ENCODE measurements around the gene TLCD5. TPM values are rescaled to one million over a fixed set of nuclear protein-coding genes. Genes with fewer than 3 reads are reported as not detected.

Gene TLCD5
- total RNA-seq, 1 experiment from 2014 or later: 7.1 TPM

DNA sequence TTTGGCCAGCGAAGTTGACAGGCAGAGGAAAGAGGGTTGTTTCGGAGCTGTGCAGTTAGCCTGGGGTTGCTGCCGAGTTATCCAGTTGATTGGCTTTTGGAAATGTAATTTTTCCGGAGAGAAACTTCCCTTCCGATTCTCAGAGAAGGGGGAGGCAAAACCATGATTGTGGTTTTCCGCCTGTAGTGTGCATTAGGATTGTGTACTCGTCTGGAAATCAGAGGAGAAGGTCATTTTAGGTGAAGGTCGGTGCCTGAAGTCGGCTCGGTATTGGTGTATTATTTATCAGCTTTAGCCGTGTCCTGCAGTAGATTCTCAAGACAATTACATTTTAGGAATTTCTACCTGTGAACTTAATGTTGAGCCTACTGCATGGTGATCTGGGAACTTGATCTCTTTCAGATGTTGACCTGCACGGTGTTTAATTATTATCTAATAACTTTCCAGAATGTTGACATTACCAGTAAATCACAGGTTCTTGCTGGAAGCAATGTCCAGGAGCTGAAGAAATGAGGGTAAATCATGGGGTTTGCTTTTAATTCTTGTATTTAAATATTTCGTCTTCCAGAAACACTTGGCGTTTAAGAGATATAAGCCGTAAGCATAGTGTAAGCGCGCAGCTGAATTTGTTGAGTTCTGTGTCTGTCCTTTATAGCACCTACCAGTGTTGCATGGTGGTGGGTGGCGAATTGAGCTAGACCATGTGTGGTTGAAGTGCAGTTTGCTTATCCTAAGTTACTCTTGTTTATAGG lies 12.4 kb downstream of the TLCD5 start:
- no peak for DNase-seq (ENCODE audit: low spot score)

DNA sequence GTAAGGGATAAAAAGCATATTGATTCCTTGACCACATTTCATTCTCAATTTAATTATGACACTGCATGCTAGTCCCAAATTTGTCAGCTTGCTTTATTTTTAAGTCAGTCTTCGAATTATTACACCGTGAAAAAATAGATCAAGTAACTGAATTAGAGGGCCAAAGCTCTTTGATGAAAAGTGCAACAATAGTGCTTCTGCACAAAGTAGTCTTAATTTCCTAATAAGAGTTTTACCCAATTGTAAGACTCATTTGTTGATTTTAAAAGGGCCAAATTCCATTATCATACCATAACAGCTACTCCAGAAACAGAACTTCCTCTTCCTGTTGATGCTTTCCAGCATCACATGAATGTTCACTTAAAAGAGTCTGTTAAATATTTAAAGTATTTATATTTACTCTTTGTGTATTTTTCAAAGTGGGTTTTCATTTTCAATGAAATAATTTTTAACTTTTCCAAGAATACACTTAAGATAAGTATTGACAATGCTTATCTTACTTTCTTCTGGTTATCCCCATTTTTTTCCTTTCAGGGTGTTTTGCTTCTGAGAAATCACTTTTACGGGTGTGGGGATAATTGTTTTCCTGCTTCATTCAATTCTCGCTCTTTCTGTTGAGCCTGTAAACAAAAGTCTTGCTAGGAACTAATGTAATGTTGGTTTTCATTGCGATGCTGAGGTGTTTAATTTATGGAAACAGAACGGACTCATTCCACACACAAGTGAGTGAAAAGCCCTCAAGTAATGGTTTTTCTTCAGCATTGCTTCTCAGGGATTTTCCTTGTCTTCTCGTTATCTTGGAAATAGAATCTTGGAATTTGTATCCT lies 13.2 kb downstream of the TLCD5 start:
- no peak for DNase-seq (ENCODE audit: low spot score)

DNA sequence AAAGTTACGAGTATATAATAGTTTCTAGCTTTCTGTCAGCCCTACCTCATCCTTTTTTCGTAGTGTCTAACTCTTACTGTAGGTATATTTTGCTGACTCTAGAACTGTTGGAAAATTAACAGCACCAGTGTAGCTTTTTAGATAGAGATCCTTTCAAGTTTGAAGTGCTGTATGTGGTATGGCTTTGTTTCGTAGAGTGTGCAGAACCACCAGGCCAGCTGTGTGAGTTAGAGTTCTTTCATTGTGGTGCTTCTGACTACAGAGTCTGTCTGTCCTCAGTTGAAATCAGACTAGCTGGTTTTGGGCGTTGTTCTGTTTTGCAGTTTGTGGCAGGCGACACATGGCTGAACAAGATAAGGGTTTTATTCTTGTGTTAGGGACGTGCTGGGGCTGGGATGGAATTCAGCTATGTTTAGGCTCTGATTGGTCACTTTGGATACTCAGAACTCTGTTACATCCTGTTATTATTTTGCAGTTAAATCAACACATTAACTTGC lies 14.3 kb downstream of the TLCD5 start:
- DNase-seq (ENCODE audit: low spot score): no peak

DNA sequence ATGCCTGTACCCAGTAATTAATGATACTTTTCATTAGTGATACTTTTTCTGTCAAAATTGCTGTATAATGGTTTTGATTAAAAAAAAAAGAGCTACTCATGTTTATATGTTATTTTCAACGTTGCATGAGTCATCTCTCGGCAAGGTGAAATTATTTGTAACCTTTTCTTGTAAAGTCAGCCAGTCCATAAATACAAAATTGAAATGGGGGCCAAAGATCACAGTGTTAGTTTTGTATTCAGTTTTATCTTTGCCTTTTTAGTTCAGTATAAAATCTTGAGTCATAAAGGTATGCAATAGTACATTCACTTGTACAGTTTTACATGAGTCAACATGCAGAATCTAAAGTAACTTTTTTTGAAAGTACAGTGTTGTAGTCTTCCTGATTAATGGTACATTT lies 15.4 kb downstream of the TLCD5 start:
- no peak for DNase-seq (ENCODE audit: low spot score)

DNA sequence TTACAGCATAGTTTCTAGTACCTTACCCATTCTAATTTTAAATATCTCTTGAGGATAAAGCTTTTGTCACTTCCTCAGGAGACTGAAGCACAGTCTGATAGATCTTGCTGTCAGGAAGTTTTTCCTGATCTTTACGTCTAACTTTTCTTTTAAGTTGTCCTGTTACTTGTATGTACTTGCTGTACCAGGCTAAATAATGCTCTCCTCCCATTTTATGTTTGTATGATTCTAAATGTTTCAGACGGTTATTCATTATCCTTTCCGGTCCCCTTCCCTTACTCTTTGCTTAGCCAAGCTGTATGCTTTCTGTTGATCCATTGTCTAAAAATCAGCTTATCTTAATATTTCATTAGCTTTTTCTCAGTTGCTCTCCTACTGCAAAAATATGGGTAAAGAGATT lies 17.1 kb downstream of the TLCD5 start:
- DNase-seq (ENCODE audit: low spot score): no peak

DNA sequence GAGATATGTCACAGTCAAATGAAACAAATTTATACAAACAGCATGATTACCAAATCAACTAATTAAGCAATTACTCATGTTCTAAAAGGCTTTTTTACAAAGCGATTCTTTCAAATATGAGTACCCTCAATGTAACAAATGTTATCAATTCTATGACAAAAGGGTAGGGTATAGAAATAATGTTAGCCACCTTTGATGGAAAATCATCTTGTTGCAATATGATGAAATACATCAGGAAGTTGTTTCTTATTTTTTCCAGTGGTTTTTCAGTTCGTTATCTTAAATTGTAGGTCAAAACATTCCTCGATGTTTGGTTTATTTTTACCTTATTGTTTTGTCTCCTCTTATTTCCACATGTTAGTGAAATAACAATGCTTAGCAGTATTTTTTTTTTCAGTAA lies 17.6 kb downstream of the TLCD5 start:
- no peak for DNase-seq (ENCODE audit: low spot score)

DNA sequence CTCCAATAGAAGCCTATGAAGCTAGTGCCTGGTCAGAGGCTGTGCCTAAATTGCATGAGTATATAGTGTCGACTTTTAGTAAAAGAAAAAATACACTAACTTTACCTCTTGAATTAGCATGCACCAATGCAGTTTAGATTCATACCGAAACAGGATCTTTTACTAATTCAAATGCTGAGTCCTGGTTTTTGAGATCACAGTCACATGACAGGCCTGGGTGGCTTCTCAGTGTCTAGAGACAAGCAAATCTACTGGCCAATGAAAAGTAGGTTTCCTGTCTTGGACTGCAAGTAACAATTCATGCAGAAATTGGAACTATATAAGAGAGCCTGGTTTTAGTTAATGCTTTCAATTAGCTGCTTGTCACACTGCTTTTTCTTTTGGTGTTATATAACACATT lies 18.3 kb downstream of the TLCD5 start:
- no peak for DNase-seq (ENCODE audit: low spot score)

DNA sequence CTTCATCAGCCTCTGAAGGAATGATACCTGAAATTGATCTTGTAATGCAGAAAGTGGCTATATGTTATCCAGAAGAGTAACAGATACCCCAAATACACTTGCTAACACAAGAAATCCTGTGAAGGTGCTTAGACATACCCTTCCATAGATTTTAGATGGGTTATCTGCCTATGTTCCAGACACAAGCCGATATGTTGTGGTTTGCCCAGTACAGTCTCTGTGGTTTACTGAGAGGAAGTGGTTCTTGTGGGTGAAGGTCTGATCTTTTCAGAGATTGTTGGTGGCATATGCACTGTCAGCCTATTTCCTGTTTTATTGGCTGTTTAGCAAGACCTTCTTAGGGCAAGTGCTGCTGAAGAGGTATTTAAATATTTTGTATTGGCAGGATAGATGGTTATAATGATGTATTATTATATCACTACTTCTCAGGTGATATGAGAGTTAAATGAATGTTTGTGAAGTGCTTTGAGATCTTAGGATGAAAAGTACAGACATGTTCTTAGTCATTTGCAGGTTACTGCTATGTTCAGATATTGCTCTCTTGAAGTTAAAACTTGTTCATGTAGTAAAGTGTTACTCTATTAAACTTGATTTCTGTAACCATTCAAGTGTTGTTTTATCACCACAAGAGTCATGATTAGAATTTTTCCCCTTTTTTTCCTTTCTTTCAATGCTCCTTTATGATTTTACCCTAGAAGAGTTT lies 19.4 kb downstream of the TLCD5 start:
- DNase-seq (ENCODE audit: low spot score): peak; percentile 59

DNA sequence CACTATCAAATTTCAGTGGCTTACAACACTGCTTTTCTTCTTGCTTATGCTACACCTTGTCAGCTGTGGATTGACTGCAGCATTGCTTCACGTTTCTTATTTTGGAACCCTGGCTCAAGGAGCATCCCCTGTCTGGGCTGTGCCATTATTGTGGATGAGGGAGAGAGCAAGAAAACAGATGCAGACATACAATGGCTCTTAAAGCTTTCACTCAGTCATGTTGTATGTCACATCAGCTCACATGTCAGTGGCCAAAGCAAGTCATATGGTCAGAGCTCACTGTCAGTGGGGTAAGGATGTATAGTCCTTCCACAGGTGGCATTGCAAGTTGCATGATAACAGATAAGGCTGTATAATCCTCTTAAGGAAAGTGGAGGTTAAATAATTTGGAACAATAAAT lies 21.1 kb downstream of the TLCD5 start:
- no peak for DNase-seq (ENCODE audit: low spot score)

DNA sequence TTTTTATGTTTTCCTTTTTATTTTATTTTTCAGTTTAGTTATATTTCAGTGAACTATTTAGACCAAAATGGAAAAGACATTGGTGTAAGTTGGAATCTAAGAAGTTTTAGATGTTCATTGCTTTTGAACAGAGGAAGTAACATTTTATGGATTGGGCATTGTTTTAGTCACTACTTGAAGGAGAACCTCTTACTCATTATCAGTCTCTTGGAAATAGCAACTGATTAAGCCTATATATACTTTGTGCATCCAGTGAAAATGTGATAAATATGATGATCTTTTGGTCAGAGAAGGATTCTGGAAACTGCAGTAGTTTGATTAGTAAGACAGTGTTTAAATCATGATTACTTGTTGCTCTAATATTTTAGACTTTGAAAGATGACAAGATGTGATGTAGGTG lies 25.5 kb downstream of the TLCD5 start:
- DNase-seq (ENCODE audit: low spot score): no peak

DNA sequence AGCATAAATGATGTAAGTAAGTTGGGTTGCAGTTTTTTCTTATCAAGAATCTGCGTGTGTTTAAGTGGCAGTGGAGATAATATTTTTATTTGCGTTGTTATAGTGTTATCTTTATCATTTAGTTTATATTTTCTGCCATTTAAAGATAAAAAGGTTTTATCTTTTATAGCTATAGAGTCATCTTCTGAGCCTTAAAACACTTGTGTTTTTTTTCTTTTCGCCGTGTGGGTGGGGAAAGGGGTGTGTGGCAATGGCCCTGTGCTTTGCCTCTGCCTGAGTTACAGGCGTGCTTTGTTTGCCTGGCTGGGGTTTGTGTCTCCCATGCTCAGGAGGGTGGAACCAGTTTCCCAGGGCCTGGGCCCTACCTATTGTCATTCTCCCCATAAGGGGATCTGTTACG lies 27.3 kb downstream of the TLCD5 start:
- DNase-seq (ENCODE audit: low spot score): no peak

DNA sequence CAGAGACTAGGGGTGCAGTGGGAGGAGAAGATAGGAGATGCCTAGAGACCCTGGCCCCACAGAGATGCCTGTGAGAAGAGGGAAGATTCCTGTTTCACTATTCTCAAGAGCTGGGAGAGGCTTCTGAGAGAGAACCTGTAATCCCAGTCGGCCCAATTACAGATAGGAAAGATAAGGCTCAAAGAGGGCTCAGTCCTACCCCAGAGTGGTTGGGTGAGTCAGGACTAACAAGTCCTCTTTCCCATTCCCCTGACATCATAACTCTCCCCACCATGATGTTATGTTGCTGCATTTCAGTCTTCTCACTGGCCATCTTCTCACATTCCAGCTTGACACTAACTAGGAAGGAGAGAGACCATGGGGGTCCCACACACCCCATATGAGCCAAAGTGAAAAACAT lies 29.0 kb downstream of the TLCD5 start:
- no peak for DNase-seq (ENCODE audit: low spot score)

DNA sequence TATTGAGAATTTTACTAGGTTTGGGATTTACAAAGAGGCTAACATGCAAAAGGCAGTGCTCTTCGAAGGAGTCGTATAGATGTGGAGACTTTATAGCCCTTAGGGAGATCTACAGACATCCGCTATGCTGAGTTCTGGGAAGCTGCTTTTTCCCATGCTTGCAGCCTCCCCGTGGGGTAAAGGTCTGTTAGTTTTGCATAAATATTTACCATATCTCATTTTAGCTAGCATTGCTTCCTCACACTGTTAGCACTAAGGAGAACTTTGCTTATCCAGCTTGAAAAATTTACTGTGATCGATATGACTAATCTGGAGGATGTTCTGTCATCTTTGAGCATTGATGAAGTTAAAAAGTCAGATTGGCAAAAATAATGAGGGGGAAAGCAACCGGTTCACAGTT lies 29.7 kb downstream of the TLCD5 start:
- no peak for DNase-seq (ENCODE audit: low spot score)

DNA sequence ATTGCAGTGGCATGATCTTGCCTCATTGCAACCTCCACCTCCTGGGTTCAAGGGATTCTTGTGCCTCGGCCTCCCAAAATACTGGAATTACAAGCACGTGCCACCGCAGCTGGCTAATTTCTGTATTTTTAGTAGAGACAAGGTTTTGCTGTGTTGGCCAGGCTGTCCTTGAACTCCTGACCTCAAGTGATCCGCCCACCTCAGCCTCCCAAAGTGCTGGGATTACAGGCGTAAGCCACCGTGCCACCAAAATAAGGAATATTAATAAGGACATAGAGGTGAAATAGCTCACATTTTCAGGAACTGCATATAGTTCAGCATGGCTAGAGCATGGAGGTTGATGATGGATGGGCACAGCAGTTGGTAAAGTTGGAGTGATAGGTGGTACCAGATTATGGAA lies 32.5 kb downstream of the TLCD5 start:
- DNase-seq (ENCODE audit: low spot score): no peak

DNA sequence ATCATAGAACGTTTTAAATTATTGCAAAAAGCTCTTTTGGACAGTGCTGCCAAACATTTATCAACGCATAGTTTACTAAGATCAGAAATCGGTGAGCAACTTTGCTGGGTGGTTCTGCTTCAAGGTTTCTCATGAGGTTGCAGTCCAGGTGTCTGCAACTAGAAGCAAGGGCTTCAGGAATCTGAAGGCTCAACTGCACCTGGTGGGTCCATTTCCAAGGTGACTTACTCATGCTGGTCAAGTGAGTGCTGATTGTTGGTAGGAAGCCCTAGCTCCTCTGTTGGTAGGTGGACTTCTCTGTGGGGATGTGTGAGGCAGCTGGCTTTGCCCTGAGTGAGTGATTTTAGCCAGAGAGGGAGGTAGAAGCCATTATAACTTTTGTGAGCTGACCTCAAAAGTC lies 33.6 kb downstream of the TLCD5 start:
- DNase-seq (ENCODE audit: low spot score): no peak

DNA sequence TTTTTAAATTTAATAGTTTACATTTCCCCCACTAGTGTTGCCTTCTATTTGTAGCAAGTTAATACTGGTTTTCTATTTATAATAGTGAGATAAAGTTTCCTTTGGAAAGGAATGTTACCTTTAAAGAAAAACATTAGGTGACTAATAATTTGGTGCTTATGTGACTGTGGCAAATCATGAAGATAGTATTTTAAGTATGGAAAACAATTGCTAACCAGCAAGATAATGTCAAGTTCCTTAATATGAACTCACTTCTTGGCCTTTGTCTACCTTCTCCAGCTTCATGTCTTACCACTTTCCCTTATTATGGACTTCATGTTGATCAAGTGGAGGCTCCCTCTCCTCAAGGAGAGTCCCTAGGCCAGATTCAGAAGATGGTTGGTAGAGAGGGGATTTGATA lies 38.3 kb downstream of the TLCD5 start:
- no peak for DNase-seq (ENCODE audit: low spot score)

DNA sequence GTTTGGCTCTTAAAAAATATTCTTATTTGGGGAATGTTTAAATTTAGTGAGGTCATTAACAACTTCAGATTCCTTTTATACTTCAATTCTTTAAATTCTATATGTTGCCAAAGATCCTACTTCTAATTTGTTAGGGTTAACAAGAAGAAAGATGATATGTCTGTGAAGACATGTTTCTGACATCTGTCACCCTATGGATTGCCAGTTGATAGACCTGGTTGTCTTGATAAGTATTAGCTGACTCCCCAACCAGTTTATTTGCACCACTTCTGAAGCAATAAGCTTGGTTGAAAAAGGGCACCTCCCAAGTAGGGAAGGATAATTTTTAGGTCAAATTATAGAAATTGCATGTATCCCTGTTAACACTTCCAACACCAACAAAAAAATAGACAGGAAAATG lies 40.4 kb downstream of the TLCD5 start:
- no peak for DNase-seq (ENCODE audit: low spot score)

DNA sequence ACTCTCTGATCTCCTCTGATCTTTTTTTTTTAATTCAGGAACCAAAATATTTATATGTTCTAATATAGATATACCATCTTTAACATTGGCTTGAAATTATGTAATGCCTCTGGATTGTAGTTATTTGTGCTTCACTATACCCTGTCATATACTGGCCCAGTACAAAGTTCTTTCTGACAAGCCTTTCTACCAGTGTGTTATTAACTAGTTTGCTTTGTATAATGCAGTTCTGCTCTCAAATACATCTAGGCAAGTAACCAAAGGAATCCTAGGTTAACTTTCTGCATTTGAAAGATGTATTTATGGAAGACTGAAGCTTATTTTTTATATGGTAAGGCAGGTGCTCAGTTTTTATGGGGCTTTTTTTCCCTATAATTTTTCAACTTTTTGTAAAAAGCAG lies 47.2 kb downstream of the TLCD5 start:
- no peak for DNase-seq (ENCODE audit: low spot score)

DNA sequence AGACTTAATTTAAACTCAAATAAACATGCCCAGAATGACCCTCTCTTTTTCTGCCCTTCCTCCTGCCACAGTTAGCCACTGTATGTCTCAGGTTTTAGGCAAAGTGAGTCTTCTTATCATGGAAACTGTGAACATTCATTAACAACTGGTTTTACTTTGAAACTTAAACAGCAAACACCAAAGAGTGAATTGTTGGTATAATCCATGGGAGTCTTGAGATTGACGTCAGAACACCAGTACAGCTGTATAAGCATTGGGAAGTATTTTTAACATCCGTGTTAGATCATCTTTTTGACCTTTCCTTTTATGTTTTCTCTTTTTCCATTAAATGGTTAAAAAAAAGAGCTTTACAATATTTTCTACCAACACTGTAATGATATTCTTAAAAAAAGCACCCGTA lies 50.0 kb downstream of the TLCD5 start:
- no peak for DNase-seq (ENCODE audit: low spot score)

DNA sequence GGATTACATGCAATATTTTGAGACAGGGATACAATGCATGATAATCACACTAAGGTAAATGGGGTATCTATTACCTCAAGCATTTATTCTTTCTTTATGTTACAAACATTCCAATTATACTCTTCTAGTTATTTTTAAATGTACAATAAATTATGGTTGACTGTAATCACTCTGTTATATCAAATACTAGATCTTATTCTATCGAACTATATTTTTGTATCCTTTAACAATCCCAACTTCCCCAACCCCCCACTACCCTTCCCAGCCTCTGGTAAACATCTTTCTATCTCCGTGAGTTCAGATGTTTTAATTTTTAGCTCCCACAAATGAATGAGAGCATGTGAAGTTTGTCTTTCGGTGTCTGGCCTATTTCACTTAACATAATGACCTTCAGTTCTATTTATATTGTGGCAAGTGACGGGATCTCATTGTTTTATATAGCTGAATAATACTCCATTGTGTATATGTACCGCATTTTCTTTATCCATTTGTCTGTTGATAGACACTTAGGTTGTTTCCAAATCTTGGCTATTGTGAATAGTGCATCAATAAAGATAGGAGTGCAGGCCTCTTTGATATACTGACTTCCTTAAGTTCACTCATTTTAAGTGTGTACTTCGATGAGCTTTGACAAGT lies 51.6 kb downstream of the TLCD5 start:
- DNase-seq (ENCODE audit: low spot score): no peak

DNA sequence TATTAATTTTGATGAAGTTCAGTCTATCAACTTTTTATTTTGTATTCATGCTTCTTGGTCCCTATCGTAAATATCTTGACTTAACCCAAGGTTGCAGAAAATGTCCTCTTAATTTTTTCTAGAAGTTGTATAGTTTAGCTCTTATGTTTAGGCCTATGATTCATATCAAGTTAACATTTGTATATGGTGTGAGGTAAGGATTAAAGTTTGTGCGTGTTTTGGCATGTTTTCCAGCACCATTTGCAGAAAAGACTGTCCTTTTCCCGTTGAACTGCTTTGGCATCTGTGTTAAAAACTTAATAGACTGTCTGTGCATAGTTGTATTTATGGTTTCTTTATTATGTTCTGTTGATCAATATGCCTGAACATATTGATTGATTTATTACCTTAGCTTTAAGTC lies 53.4 kb downstream of the TLCD5 start:
- DNase-seq (ENCODE audit: low spot score): no peak

DNA sequence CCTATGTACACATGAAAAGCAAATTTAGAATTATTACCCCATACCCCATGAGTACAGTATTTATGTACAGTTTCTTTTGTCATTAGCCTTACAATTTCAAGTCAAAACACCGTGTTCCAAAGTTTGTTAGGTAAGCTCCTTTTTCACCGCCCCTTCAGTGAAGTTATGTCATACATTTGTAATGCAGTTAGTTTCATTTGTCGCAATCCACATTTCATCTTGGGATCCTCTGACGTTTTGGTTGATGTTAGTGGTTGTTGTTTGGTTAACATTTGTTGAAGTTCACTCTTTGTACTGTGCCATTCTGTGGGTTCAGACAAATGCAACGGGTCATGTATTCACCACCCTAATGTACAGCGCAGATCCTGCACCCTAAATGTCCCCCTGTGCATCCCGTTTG lies 56.3 kb downstream of the TLCD5 start:
- no peak for DNase-seq (ENCODE audit: low spot score)

Measured in A172 (cell line).